GM19193 (cell line): ENCODE results near the gene CNNM1.

Source experiments
- POLR2A ChIP-seq: IDR thresholded peaks from 4 replicates; pipeline ENCODE4 v1.6.1; 2011; ENCODE audit not compliant: insufficient read depth, insufficient read length; ENCODE audit errors: extremely low read depth

The CNNM1 gene

DNA sequence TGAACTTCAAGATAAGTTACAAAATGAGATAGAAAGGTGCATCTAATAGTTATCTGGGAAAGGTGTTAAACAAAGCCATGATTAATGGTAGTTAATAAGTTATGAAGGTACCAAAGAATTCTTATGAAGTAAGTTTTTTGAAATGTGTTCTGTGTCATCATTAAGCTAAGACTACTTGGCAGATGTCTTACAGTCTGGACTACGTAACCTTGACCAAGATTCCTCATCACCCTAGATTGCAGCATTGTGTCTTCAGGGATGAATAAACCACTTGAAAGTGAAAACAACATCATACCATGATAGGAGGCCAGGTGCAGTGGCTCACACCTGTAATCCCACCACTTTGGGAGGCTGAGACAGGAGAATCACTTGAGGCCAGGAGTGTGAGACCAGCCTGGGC is 53.0 kb downstream of the CNNM1 start:
- TF ChIP-seq POLR2A = no peak

- no peak for TF ChIP-seq POLR2A
These were observed 57.9 kb downstream of the CNNM1 start for GRCh38 chr10:99387071-99387470.

DNA sequence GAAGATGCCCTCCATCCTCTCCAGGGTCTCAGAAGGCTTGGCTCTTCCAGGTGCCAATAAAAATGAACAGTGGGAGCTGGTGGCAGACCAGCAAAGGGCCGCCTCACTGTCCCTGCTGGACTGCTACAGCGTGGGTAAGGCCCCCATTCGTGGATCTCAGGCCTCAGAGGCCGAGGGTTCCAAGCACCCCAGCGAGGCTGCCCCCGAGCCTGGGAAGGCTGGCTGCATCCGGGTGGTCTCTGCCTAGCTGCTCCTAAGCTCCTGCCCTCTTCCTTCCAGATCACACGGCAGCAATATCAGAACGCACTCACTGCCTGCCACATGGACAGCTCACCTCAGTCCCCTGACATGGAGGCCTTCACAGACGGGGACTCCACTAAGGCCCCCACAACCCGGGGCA is 58.4 kb downstream of the CNNM1 start:
- no peak for TF ChIP-seq POLR2A

DNA sequence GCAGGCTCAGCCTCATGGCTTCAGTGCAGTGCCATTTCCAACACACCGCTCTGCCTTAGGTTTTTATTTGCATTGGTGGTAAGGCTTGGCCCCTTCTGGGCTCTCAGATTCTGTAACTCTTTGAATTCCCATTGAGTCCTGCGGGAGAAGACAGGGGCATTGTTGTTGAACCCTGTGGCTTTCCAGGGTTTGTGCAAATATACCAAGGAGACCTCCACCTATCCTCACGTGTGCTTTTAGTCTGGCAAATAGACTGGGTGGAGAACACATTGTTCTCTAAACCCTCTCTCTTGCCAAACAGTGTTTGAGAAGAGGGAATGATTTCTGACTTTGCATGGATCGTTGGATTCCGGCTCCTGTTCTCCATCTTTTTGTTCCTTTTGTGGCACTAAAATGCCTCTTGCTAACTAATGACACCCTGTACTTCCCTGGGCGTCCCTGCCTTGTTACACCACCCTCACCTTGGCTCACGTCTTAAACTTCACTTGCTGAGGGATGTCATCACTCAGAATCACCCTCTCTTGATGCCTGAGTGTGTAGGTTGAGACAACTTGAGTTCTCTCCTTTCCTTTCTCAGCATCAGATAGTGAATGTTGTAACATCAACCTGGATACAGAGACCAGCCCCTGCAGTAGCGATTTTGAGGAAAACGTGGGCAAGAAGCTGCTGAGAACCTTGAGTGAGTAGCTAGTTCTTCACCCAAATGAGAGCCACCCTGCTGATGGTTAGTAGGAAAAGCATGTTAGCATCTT is 60.7 kb downstream of the CNNM1 start:
- TF ChIP-seq POLR2A = no peak

GRCh38 chr10:99391346-99391745 is 62.2 kb downstream of the CNNM1 start:
- TF ChIP-seq POLR2A = no peak

- TF ChIP-seq POLR2A = no peak
These were observed 63.9 kb downstream of the CNNM1 start for GRCh38 chr10:99393036-99393435.

DNA sequence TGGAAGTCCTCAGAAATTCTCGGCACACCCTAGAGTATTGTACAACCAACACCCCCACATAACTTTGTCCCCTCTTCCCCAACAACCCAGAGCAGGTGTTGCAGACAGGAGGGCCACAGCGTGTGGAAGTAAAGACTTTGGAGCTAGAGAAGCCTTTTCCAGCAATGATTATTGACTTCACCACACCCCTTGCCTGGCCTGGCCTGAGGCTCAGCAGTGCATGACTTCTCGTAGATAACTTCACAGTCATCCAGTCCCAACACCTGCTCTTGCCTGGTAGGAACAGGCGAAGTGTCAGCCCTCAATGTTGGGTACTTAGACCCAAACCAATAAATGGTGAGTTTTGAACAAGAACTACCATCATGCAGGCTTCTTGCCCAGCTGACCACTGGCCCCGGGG is 64.5 kb downstream of the CNNM1 start:
- TF ChIP-seq POLR2A = no peak

DNA sequence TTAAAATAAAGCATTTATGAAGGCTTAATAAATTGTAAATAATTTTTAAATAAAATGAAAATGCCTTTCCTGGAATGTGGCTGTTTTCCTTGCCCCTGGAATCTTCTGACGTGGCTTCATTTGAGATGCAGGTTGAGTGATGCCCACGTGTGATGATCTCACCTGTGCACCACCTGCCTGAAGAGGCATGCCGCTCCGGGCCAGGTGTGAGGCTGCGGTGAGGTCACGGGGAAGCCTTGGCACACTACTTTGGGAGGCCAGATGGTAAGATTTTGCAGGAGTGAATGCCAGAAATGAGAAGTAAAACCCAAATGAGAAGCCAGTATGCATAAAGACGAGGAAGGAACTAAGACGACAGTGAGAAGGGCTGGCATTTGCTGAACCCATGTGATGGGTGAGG is 65.1 kb downstream of the CNNM1 start:
- TF ChIP-seq POLR2A = no peak

GRCh38 chr10:99394761-99395386 is 65.7 kb downstream of the CNNM1 start:
- TF ChIP-seq POLR2A = no peak

DNA sequence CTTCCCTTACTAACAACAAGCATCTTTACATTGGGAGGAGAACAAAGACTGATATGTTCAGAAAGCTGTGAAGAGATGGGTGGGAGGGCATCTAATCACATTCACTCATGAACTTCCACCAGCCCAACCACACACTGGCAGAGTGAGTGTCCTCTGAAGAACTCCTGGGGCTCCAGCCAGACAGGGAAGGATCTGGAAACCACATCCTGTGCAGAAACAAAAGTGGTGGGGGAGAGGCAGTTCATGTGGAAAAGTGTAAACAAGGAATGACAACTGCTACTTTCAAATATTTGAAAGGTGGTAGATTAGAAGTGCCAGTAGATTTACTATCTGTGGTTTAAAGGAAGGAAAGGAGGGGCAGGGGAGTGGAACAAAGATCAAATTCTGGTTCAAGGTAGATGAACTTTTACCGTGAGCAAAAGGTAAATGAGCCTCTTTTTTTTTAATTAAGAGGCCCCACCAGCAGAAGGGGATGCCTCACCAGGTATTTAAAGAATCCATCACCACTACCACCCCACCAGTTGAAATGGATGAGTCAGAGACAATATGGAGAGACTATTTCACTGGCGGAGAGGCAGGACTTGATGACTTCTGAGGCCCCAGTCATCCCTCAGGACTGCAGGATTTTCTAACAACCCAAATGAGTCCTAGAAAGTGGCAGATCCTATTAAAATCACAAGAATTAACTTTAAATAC is 66.7 kb downstream of the CNNM1 start:
- TF ChIP-seq POLR2A = no peak

DNA sequence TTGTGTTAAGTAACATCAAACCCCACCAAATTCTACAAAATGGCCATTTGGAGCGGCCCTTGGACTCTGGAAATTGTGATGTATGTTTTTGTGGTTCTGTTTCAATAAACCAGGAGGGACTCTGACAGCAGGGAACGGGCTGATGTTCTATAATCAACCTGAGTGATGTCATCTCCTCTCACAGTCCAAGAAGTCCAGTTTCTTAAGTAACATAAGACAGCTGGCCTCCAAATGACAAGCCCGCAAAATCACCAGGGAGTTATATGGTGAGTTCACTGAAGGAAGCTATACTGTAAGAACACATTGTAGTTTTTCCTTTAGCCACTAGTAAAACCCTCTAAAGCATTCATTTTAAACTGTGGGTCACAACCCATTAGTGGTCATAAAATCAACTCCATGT is 67.3 kb downstream of the CNNM1 start:
- no peak for TF ChIP-seq POLR2A

DNA sequence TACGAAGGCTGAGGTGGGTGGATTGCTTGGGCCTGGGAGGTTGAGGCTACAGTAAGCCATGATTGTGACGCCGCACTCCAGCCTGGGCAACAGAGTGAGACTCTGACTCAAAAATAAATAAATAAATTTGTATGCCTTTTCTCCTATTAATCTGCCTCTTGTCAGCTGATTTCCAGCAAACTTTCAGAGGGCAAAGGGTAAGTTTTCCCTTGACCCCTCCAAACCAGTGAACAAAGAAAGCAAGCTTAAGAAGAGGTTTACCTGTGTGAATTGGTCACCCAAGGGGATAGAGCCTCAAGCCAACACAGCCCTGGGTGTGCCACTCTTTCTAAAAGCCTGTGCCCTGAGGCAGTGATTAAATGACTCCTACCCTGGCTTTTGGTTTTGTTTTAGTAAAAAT is 70.5 kb downstream of the CNNM1 start:
- no peak for TF ChIP-seq POLR2A

DNA sequence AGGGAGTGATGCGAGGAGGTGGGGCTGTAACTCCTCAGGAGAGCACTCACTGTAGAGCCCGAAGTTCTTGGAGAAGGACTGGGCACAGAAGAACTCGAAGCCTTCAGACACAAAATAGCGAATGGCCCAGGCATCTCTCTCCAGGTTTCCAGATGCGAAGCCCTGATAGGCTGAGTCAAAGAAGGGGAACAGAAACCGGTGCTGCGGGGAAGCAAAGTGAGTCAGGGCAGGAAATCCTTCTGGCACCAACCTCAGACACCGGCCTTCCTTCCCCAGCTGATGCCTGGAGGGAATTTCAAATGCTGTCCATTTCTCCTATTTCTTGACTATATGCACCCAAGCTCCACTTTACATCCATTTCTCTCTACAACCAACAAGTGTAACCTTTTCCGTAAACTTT is 74.5 kb downstream of the CNNM1 start:
- TF ChIP-seq POLR2A = no peak

- TF ChIP-seq POLR2A = no peak
These were observed 77.0 kb downstream of the CNNM1 start for GRCh38 chr10:99406149-99406548.

DNA sequence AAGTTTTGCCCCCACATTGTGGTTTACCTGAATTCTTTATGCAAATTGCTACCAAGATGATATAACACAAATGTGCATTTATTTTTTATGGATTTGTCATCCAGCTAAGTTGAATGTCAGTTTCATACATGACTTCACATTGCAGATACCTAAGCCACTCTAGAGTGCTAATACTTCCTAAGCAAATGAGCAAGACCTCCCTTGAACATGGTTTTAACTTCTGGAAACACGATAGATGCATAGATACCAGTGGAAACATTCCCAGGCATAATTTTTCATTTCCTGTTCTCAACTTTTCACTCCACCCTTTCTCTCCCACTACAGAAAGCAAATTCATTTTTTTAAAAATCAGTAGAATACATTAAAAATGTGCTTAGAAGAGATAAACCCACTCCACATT is 81.0 kb downstream of the CNNM1 start:
- no peak for TF ChIP-seq POLR2A

DNA sequence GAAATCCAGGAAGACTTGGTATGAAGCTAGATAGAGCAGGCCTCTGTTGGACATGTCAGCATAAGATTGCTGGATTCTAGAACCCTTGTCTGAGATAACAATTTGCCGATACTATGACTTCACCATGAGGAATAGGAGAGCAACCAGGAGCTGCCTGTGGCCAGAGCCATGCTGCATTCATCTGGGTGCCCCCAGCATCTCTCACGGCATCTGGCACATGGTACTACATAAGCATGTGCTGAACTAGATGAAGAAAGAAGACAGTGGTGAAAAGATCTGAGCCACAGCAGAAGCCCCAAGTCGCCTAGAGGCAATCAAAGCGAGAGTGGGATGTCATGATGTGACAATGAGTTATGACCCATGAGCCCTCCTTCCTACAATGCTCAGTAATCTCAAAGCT is 81.7 kb downstream of the CNNM1 start:
- no peak for TF ChIP-seq POLR2A

DNA sequence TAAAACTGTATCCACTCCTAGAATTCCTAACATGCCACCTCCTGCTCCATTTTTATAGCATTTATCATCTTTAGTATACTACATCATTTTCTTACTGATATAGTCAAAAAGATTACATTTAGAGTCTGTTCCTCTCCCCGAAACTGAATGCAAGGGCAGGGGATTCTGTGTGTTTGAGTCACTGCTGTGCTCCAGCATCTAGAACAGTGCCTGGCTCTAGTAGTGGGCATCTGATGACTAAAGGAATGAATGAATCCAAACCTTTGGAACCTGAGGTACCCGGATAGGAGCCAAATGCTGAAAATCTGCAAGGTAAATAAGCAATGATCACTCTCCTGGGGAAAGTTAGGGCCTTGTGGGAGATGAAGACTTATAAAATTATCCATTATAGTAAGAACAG is 82.4 kb downstream of the CNNM1 start:
- no peak for TF ChIP-seq POLR2A

GRCh38 chr10:99412099-99412498 is 82.9 kb downstream of the CNNM1 start:
- TF ChIP-seq POLR2A = no peak
